HepG2 (cell line): ENCODE data around the gene JAZF1. TPM values are rescaled to one million over a fixed set of nuclear protein-coding genes. Genes with fewer than 3 reads are reported as not detected.
A peak's percentile ranks its signal among the peaks of the same experiment; 100 is the strongest.

Source experiments
- ATAC-seq: fragments of 200-7000 bp; cut with Tn5 transposase; 3 replicates; pipeline ENCODE4 v1.9.1; 2020; ENCODE audit warnings: mild to moderate bottlenecking, moderate library complexity
- BruUV-seq: library from RNA; stranded (reverse); fragments of 400-500 nt; replicated peaks from 2 replicates; lab custom pipeline; 2021; lab: Mats Ljungman, UMichigan
- CTCF ChIA-PET: fragments of 300-600 bp; formaldehyde crosslinking; extraction: SDS; loops from one replicate; lab custom pipeline; 2021; ENCODE audit warnings: low total read pairs, inconsistent platforms, low intra/inter-chr PET ratio; lab: Yijun Ruan, JAX
- POLR2A ChIA-PET: fragments of 350-600 bp; sonication (Branson Sonifier 250); formaldehyde crosslinking; loops from one replicate; lab custom pipeline; 2020; ENCODE audit warnings: antibody characterized with exemption, inconsistent platforms; lab: Yijun Ruan, JAX
- DNase-seq: peaks from one replicate; pipeline ENCODE4 v3.0.0-alpha.2; 2015; ENCODE audit warnings: low spot score
- FAIRE-seq: peaks from 3 replicates; lab custom pipeline; 2011; peaks lifted over from hg19 to GRCh38; lab: Jason Lieb, UNC
- H2AFZ ChIP-seq: one replicate; pipeline ENCODE4 v1.6.1; 2011; ENCODE audit warnings: low read length, inconsistent platforms
- H3K27ac ChIP-seq: fragments of 300-600 bp; 3 replicates; pipeline ENCODE4 v1.8.0; 2011; ENCODE audit warnings: mixed run types, mild to moderate bottlenecking, mixed read lengths, low read length, inconsistent platforms; ENCODE audit not compliant: insufficient read depth; ENCODE audit errors: extremely low read length
- H3K27me3 ChIP-seq, 2 experiments: fragments of 200-600 bp in 1 of 2; 2 replicates in 1 of 2; 3 replicates in 1 of 2; pipeline versions ENCODE4 v1.6.0 to v1.8.0; 2011; ENCODE audit warnings: low read length in 2 of 2, mild to moderate bottlenecking in 2 of 2, moderate library complexity in 2 of 2, inconsistent platforms in 1 of 2; ENCODE audit not compliant: insufficient read depth in 2 of 2, control insufficient read depth in 1 of 2
- H3K36me3 ChIP-seq, 2 experiments: fragments of 200-600 bp in 1 of 2; replicated peaks in 1 of 2; 2 replicates in 1 of 2; 3 replicates in 1 of 2; pipeline versions ENCODE4 v1.5.1 to v1.8.0; 2011; ENCODE audit warnings: low read length in 2 of 2, inconsistent platforms in 1 of 2; ENCODE audit not compliant: insufficient read depth in 2 of 2, control insufficient read depth in 1 of 2
- H3K4me1 ChIP-seq: 2 replicates; pipeline ENCODE4 v1.5.1; 2012; ENCODE audit warnings: low read length, inconsistent platforms; ENCODE audit not compliant: insufficient read depth
- H3K4me2 ChIP-seq: 2 replicates; pipeline ENCODE4 v1.6.0; 2011; ENCODE audit warnings: low read depth, low read length, inconsistent platforms
- H3K4me3 ChIP-seq, 3 experiments: fragments of 200-600 bp in 1 of 3; sonication (generic), shearing (Covaris generic) in 1 of 3; replicated peaks in 1 of 3; 2 replicates each; pipeline ENCODE4 v1.5.1; 2011 to 2016; ENCODE audit warnings: low read length in 3 of 3, inconsistent platforms in 2 of 3, low read depth in 2 of 3, mild to moderate bottlenecking in 2 of 3, control low read depth in 1 of 3, mixed read lengths in 1 of 3; ENCODE audit not compliant: insufficient read depth in 1 of 3
- H3K79me2 ChIP-seq: one replicate; pipeline ENCODE4 v1.6.1; 2011; ENCODE audit warnings: low read length, inconsistent platforms; ENCODE audit not compliant: insufficient read depth
- H3K9ac ChIP-seq: 2 replicates; pipeline ENCODE4 v1.6.0; 2011; ENCODE audit warnings: mild to moderate bottlenecking, low read depth, low read length, inconsistent platforms; ENCODE audit not compliant: insufficient read depth
- H3K9me3 ChIP-seq: 2 replicates; pipeline ENCODE4 v1.5.1; 2012; ENCODE audit warnings: mild to moderate bottlenecking, low read length
- H4K20me1 ChIP-seq: 2 replicates; pipeline ENCODE4 v1.6.0; 2011; ENCODE audit warnings: inconsistent platforms, mild to moderate bottlenecking, low read length, moderate library complexity; ENCODE audit not compliant: insufficient read depth
- CREB1 ChIP-seq, 2 experiments: fragments of 450-650 bp in 1 of 2; IDR thresholded peaks; 2 replicates each; pipeline ENCODE4 v1.6.1; 2016 to 2017; ENCODE audit warnings: control low read depth in 1 of 2, mild to moderate bottlenecking in 1 of 2, missing compliant biosample characterization in 1 of 2, missing genetic modification characterization in 1 of 2
- FOXK1 ChIP-seq: sonication (generic); formaldehyde crosslinking; IDR thresholded peaks from 2 replicates; pipeline ENCODE4 v1.4.0; 2020; ENCODE audit warnings: low read depth, missing genetic modification reagents, borderline replicate concordance
- FOXK2 ChIP-seq: fragments of 450-650 bp; IDR thresholded peaks from 2 replicates; pipeline ENCODE4 v1.6.1; 2016
- HNRNPK ChIP-seq: fragments of 200-400 bp; formaldehyde crosslinking; IDR thresholded peaks from 2 replicates; pipeline ENCODE4 v1.6.1; 2018; ENCODE audit warnings: low read length, low read depth, moderate library complexity, mild to moderate bottlenecking; ENCODE audit not compliant: poor library complexity, severe bottlenecking
- MAFK ChIP-seq, 2 experiments: IDR thresholded peaks in 1 of 2; conservative IDR thresholded peaks in 1 of 2; 2 replicates each; pipeline ENCODE4 v1.6.1; 2011; ENCODE audit warnings: improper control_type of control experiment in 2 of 2, low read length in 2 of 2
- SP1 ChIP-seq, 2 experiments: fragments of 450-650 bp in 1 of 2; sonication (generic) in 1 of 2; formaldehyde crosslinking in 1 of 2; IDR thresholded peaks; 2 replicates each; pipeline versions ENCODE4 v1.4.0 to v1.6.1; 2016 to 2020; ENCODE audit warnings: missing genetic modification reagents in 1 of 2
- TGIF2 ChIP-seq: IDR thresholded peaks from 2 replicates; pipeline ENCODE4 v1.6.1; 2016; ENCODE audit warnings: control low read depth, missing compliant biosample characterization
- TOPORS ChIP-seq: sonication (generic); formaldehyde crosslinking; IDR thresholded peaks from 2 replicates; pipeline ENCODE4 v1.8.0; 2023; ENCODE audit warnings: mild to moderate bottlenecking, missing genetic modification reagents
- ZIK1 ChIP-seq: sonication (generic); formaldehyde crosslinking; IDR thresholded peaks from 2 replicates; pipeline ENCODE4 v1.5.0; 2020; ENCODE audit warnings: mild to moderate bottlenecking, low read depth, missing genetic modification reagents, borderline replicate concordance
- ZNF350 ChIP-seq: sonication (generic); formaldehyde crosslinking; IDR thresholded peaks from 2 replicates; pipeline ENCODE4 v1.4.0; 2020; ENCODE audit warnings: mild to moderate bottlenecking, low read depth, missing genetic modification reagents, borderline replicate concordance
- ZNF446 ChIP-seq: sonication (generic); formaldehyde crosslinking; IDR thresholded peaks from 2 replicates; pipeline ENCODE4 v1.5.0; 2020; ENCODE audit warnings: mild to moderate bottlenecking, missing genetic modification reagents
- ZNF557 ChIP-seq: sonication (generic); formaldehyde crosslinking; IDR thresholded peaks from 2 replicates; pipeline ENCODE4 v1.4.0; 2020; ENCODE audit warnings: missing genetic modification reagents
- ZNF83 ChIP-seq: sonication (generic); formaldehyde crosslinking; IDR thresholded peaks from 2 replicates; pipeline ENCODE4 v1.4.0; 2020; ENCODE audit warnings: missing genetic modification reagents, mild to moderate bottlenecking, borderline replicate concordance
- WGBS: methylation state at CpG from one replicate; pipeline ENCODE4 v1.1.6; 2017; ENCODE audit warnings: low lambda C conversion rate; 5-methylcytosine and 5-hydroxymethylcytosine counted together
- in situ Hi-C: cut with HindIII; loops from 2 replicates; pipeline ENCODE4 v1.10.0; 2017; ENCODE audit warnings: low pct_unique_long_range_greater_than_20kb; ENCODE audit not compliant: extremely low pct_ligation_motif_present
- intact Hi-C: fragments of 100-400 bp; cut with micrococcal nuclease; formaldehyde crosslinking; loops from one replicate; pipeline ENCODE4 v1.10.0; 2022; ENCODE audit not compliant: unreplicated experiment
- polyA plus RNA-seq, 8 experiments: library from polyadenylated mRNA; depleted of rRNA in 3 of 8; stranded (reverse) in 7 of 8; unstranded in 1 of 8; fragments of >200 nt; fragmentation: Illumina TruSeq in 4 of 8; extraction: Trizol in 4 of 8; gene quantifications; 2 replicates each; pipeline versions ENCODE4 v1.2.1 to v1.2.3, GENCODE V29; 2011 to 2016; ENCODE audit warnings: low read depth in 4 of 8, missing spikeins in 1 of 8, mixed read lengths in 1 of 8; ENCODE audit not compliant: insufficient read depth in 1 of 8
- total RNA-seq, 5 experiments: library from RNA; depleted of rRNA; stranded (reverse); fragments of >200 nt; fragmentation: Illumina TruSeq; extraction: Trizol; gene quantifications; 2 replicates each; pipeline ENCODE4 v1.2.3, GENCODE V29; 2016; ENCODE audit warnings: low read depth in 1 of 5

Gene JAZF1
- total and polyA plus RNA-seq, 2 of the 13 experiments (the other 11 are each of a cell fraction or from before 2014, with no cell fraction given): not detected

DNA sequence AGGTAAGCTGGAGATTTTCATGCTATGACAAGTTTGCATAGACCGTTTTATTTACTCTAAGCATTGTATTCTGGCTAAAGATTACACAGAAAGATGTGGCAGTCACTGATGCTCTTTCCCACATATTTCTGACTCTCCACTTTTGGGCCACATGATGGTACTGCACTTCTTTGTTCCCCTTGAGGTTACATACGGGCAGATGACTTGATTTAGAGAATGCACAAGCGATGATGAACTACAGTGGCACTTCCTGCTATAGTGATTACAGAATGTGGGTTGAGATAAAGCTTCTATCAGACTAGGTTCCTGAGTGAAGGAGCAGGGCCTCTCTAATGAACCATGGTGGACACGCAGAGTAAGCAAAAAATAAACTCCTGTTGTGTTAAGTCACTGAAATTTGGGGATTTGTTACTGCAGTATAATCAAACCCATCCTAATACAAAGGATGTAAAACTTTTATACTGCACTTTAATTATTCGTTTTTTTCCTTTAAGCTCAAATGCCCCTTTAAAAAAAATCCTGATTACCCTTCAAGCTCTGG is 262.8 kb downstream of the JAZF1 start:
- Histone ChIP-seq H3K9me3 (no peaks in the 10 kb centered on the region), H3K4me3 (no peak overlapping the region), H3K79me2 (no peaks in the 10 kb centered on the region), H3K27me3 (peaks cover 0 to 10% of the 10 kb centered on the region in 2 experiments; a peak in 2 of 5 replicates)
- 13% methylated on average over 5 of the region's 5 CpGs for WGBS
- no peak for ATAC-seq
- DNase-seq: peak; percentile 19
- POLR2A ChIA-PET: no interaction called here
- intact Hi-C loops: no loop called here
- TF ChIP-seq MAFK (conservative IDR thresholded peaks at IDR 0.05 in 1 of 2, IDR thresholded peaks at IDR 0.05 in 1 of 2; ENCODE audit: low read length in 2 of 2) (0 out of 4 replicates have a peak, but pooled peaks of 1 of the 2 experiments have one; percentile 2), FOXK1 (CRISPR knock-in tag) (no peak)
- TF ChIP-seq, all 625 proteins: peak for 1
- in situ Hi-C loops: no loop called here
- Histone ChIP-seq H3K36me3 (no peaks in the 10 kb centered on the region), H3K4me2 (no peak overlapping the region), H4K20me1 (no peaks in the 10 kb centered on the region), H3K9ac (no peak overlapping the region), H3K27ac (no peak overlapping the region), H3K4me1 (no peaks in the 10 kb centered on the region), H2AFZ (no peak overlapping the region)
- FAIRE-seq: no peak
- BruUV-seq: no TSS peak
- CTCF ChIA-PET: no interaction called here

DNA sequence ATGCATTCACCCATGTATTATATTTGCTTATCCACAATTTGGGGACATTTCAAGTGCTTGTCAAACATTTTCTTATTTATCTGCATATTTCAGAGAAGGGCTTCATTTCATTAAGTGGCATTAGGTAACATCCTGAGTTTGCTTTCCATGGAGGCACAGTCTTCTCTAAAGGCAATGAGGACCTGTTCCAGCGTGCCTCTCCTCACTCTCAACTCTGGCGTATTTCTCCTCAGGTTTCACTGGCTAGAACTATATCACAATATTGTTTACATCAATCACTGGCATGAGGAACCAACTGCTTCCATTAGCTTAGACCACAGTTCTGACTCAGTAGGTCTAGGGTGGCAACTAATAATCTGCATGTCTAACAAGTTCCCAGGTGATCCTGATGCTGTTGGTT is 263.5 kb downstream of the JAZF1 start:
- POLR2A ChIA-PET: no interaction called here

More for the DNA sequence above, 263.5 kb downstream of the JAZF1 start:
- Histone ChIP-seq H3K4me1 (no peaks in the 10 kb centered on the region), H2AFZ (no peak overlapping the region), H3K36me3 (no peaks in the 10 kb centered on the region), H3K4me3 (no peak overlapping the region), H3K9me3 (no peaks in the 10 kb centered on the region), H4K20me1 (no peaks in the 10 kb centered on the region), H3K9ac (no peak overlapping the region), H3K79me2 (no peaks in the 10 kb centered on the region), H3K27me3 (peaks cover 0 to 7% of the 10 kb centered on the region in 2 experiments; a peak in 1 of 5 replicates), H3K4me2 (no peak overlapping the region), H3K27ac (no peak overlapping the region)
- DNase-seq: no peak
- BruUV-seq: no TSS peak
- 48% methylated on average over 2 of the region's 2 CpGs for WGBS
- in situ Hi-C loops (no loop called here), intact Hi-C loops (no loop called here)
- no peak for ATAC-seq
- CTCF ChIA-PET: no interaction called here
- no peak for FAIRE-seq
- no peak for TF ChIP-seq ZNF83 (CRISPR knock-in tag)
- no peak for TF ChIP-seq SP1 (IDR thresholded peaks at IDR 0.05)
- no peak for TF ChIP-seq SP1 (CRISPR knock-in tag; IDR thresholded peaks at IDR 0.05)
- no peak for TF ChIP-seq ZIK1
- no peak for TF ChIP-seq CREB1 (IDR thresholded peaks at IDR 0.05)
- TF ChIP-seq CREB1 (CRISPR knock-in tag; IDR thresholded peaks at IDR 0.05): no peak
- TF ChIP-seq TGIF2 (CRISPR knock-in tag): no peak
- TF ChIP-seq HNRNPK: no peak
- TF ChIP-seq ZNF557 (CRISPR knock-in tag): no peak
- no peak for TF ChIP-seq ZNF446 (CRISPR knock-in tag)
- no peak for TF ChIP-seq ZNF350 (CRISPR knock-in tag)
- no peak for TF ChIP-seq TOPORS
- TF ChIP-seq FOXK2: no peak
